ENCODE results near the gene COL16A1.

COL16A1 gene

GRCh38 chr1:31703431-31704270 lies at the start of gene COL16A1:
TSS of gene COL16A1 (minus strand) at chr1:31704017. CDS start at chr1:31702193, 1,824 bp downstream.
- no peak for DNase-seq (ENCODE audit: low read depth)

- DNase-seq (ENCODE audit: low read depth), result no peak
Measured at GRCh38 chr1:31752952-31753475, 49.2 kb upstream of the COL16A1 start.

- no peak for DNase-seq (ENCODE audit: low read depth)
Measured at GRCh38 chr1:31752258-31752657, 48.4 kb upstream of the COL16A1 start.

- no peak for DNase-seq (ENCODE audit: low read depth)
Measured at GRCh38 chr1:31751822-31752241, 48.0 kb upstream of the COL16A1 start.

- DNase-seq (ENCODE audit: low read depth), result no peak
Measured at GRCh38 chr1:31750858-31751510, 47.2 kb upstream of the COL16A1 start.

- DNase-seq (ENCODE audit: low read depth), result no peak
Measured at GRCh38 chr1:31749785-31750735, 46.2 kb upstream of the COL16A1 start.

GRCh38 chr1:31748365-31748764 lies 44.5 kb upstream of the COL16A1 start:
- no peak for DNase-seq (ENCODE audit: low read depth)

GRCh38 chr1:31747304-31747703 lies 43.5 kb upstream of the COL16A1 start:
- DNase-seq (ENCODE audit: low read depth), result no peak

- DNase-seq (ENCODE audit: low read depth), result no peak
Measured at GRCh38 chr1:31746687-31747086, 42.9 kb upstream of the COL16A1 start.

- DNase-seq (ENCODE audit: low read depth), result no peak
Measured at GRCh38 chr1:31745946-31746670, 42.3 kb upstream of the COL16A1 start.

GRCh38 chr1:31745096-31745945 lies 41.5 kb upstream of the COL16A1 start:
- DNase-seq (ENCODE audit: low read depth), result no peak

- DNase-seq (ENCODE audit: low read depth), result no peak
Measured at GRCh38 chr1:31744165-31744888, 40.5 kb upstream of the COL16A1 start.

GRCh38 chr1:31742462-31743212 lies 38.8 kb upstream of the COL16A1 start:
- no peak for DNase-seq (ENCODE audit: low read depth)

- DNase-seq (ENCODE audit: low read depth), result no peak
Measured at GRCh38 chr1:31739346-31739745, 35.5 kb upstream of the COL16A1 start.

- DNase-seq (ENCODE audit: low read depth), result no peak
Measured at GRCh38 chr1:31736675-31737074, 32.9 kb upstream of the COL16A1 start.

GRCh38 chr1:31735571-31735970 lies 31.8 kb upstream of the COL16A1 start:
- DNase-seq (ENCODE audit: low read depth), result no peak

- DNase-seq (ENCODE audit: low read depth), result no peak
Measured at GRCh38 chr1:31734582-31735107, 30.8 kb upstream of the COL16A1 start.

GRCh38 chr1:31733389-31734219 lies 29.8 kb upstream of the COL16A1 start:
- no peak for DNase-seq (ENCODE audit: low read depth)
